ENCODE data around the gene TSBP1.

TSBP1 gene

DNA sequence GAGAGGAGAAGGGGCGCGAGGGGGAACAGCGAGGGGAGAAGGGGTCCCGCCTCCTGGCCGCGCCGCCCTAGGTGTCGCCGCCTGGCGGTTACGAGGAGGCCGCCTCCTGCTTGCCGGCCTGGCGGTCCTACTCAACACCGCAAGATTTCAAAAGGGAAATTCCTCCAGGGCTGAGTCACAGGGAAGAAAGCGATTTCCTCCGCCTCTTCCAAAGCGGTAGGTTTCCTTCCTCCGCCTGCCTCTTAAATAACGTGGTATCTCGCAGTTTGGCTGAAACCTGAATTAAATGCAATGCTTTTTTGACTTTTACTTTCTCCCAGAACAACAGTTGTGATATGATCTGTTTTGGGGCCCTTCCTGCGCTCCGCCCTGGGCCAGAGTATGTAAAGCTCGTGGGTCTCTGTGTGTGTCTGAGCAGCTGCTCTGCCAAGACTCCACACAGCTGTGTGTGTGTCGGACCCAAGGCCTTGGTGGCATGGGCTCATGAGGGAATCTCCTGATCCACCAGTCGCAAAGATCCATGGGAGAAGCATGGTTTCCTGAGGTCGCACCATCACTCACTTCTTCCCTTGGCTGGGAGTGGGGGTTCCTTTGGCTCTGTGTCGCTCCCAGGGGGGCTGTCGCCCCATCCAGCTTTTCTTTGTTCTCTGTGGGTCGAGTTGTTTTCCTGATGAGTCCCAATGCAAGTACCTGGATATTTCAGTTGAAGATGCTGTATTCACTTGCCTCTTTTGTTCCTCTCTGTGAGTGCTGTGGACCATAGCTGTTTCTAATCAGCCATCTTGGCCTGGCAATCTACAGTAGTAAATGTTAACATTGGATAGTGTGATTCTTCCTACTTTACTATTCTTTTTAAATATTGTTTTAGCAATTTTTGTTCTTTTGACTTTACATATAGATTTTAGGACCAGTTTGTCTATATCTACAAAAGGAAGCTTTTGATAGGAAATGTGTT lies 116.2 kb downstream of the TSBP1 start:
- DNase-seq (ENCODE audit: low read depth): no peak
- TF ChIP-seq, protein P1, sequence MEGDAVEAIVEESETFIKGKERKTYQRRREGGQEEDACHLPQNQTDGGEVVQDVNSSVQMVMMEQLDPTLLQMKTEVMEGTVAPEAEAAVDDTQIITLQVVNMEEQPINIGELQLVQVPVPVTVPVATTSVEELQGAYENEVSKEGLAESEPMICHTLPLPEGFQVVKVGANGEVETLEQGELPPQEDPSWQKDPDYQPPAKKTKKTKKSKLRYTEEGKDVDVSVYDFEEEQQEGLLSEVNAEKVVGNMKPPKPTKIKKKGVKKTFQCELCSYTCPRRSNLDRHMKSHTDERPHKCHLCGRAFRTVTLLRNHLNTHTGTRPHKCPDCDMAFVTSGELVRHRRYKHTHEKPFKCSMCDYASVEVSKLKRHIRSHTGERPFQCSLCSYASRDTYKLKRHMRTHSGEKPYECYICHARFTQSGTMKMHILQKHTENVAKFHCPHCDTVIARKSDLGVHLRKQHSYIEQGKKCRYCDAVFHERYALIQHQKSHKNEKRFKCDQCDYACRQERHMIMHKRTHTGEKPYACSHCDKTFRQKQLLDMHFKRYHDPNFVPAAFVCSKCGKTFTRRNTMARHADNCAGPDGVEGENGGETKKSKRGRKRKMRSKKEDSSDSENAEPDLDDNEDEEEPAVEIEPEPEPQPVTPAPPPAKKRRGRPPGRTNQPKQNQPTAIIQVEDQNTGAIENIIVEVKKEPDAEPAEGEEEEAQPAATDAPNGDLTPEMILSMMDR (IDR thresholded peaks at IDR 0.05; ENCODE audit: control insufficient read depth, extremely low read depth, insufficient read depth): no peak
- no peak overlapping the region for H3K4me3 ChIP-seq (ENCODE audit: low read depth, low read length)

DNA sequence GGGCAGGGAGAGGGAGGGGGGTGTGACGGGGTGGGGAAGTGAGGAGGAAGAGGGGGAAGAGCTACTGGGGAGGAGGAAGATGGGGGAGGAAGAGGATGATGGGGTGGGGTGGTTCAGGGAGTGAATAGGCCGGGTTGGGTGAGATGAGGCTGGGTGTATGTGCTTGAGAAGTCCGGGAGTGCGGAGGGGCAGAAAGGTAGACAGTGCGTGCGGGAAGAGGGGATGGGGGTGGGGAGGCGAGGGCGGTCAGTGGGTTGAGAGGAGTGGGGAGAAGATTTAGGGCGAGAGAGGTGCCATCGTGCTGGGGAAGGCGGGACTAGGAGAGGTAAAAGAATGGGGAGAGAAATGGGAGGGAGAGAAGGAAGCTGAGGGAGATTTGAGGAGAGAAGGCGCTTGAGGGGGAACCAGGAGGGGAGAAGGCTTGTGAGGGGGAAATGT lies 116.9 kb downstream of the TSBP1 start:
- DNase-seq (ENCODE audit: low read depth): no peak
- TF ChIP-seq, protein P1 (IDR thresholded peaks at IDR 0.05; ENCODE audit: control insufficient read depth, extremely low read depth, insufficient read depth): no peak
- no peak overlapping the region for H3K4me3 ChIP-seq (ENCODE audit: low read depth, low read length)

GRCh38 chr6:32252331-32253009 lies 119.2 kb downstream of the TSBP1 start:
- H3K4me3 ChIP-seq (ENCODE audit: low read depth, low read length): no peak overlapping the region
- no peak for DNase-seq (ENCODE audit: low read depth)
- TF ChIP-seq, protein P1 (IDR thresholded peaks at IDR 0.05; ENCODE audit: control insufficient read depth, extremely low read depth, insufficient read depth): no peak

GRCh38 chr6:32249262-32249661 lies 122.4 kb downstream of the TSBP1 start:
- TF ChIP-seq, protein P1 (IDR thresholded peaks at IDR 0.05; ENCODE audit: control insufficient read depth, extremely low read depth, insufficient read depth): no peak

GRCh38 chr6:32247401-32247800 lies 124.3 kb downstream of the TSBP1 start:
- DNase-seq (ENCODE audit: low read depth): no peak
- TF ChIP-seq, protein P1 (IDR thresholded peaks at IDR 0.05; ENCODE audit: control insufficient read depth, extremely low read depth, insufficient read depth): no peak
- H3K4me3 ChIP-seq (ENCODE audit: low read depth, low read length): no peak overlapping the region

More at GRCh38 chr6:32249262-32249661, 122.4 kb downstream of the TSBP1 start:
- DNase-seq (ENCODE audit: low read depth): no peak
- no peak overlapping the region for H3K4me3 ChIP-seq (ENCODE audit: low read depth, low read length)

GRCh38 chr6:32244946-32245398 lies 126.7 kb downstream of the TSBP1 start:
- TF ChIP-seq, protein P1 (IDR thresholded peaks at IDR 0.05; ENCODE audit: control insufficient read depth, extremely low read depth, insufficient read depth): peak; percentile 83
- DNase-seq (ENCODE audit: low read depth): no peak
- H3K4me3 ChIP-seq (ENCODE audit: low read depth, low read length): no peak overlapping the region

All from LNCaP clone FGC (cell line).